HepG2 (cell line): Measurements from ENCODE around the gene DNLZ. TPM values are rescaled to one million over a fixed set of nuclear protein-coding genes. Genes with fewer than 3 reads are reported as not detected.

Experiments used
- AGO2 ChIP-seq: fragments of 200-400 bp; formaldehyde crosslinking; optimal IDR thresholded peaks from 2 replicates; pipeline ENCODE3; 2017; ENCODE audit warnings: mild to moderate bottlenecking, low read depth, low read length, moderate library complexity
- ARHGAP35 ChIP-seq: sonication (generic); formaldehyde crosslinking; IDR thresholded peaks from 2 replicates; pipeline ENCODE4 v1.9.0; 2022; ENCODE audit warnings: mild to moderate bottlenecking, inconsistent platforms, moderate library complexity, missing genetic modification reagents, borderline replicate concordance
- DNMT3B ChIP-seq: conservative IDR thresholded peaks from 2 replicates; pipeline ENCODE4 v1.6.1; 2016; ENCODE audit warnings: missing biosample characterization, control low read depth
- FIP1L1 ChIP-seq: fragments of 200-400 bp; formaldehyde crosslinking; IDR thresholded peaks from 2 replicates; pipeline ENCODE4 v1.6.1; 2018; ENCODE audit warnings: low read depth, mild to moderate bottlenecking, low read length, moderate library complexity, borderline replicate concordance; ENCODE audit not compliant: insufficient read depth
- GFI1 ChIP-seq: sonication (generic); formaldehyde crosslinking; IDR thresholded peaks from 2 replicates; pipeline ENCODE4 v1.5.0; 2020; ENCODE audit warnings: missing genetic modification reagents, mild to moderate bottlenecking, borderline replicate concordance
- GZF1 ChIP-seq: sonication (generic); formaldehyde crosslinking; IDR thresholded peaks from 2 replicates; pipeline ENCODE4 v1.5.1; 2020; ENCODE audit warnings: mild to moderate bottlenecking, missing genetic modification reagents
- HOXA9 ChIP-seq: sonication (generic); formaldehyde crosslinking; IDR thresholded peaks from 2 replicates; pipeline ENCODE4 v1.8.1; 2022; ENCODE audit warnings: missing genetic modification reagents, mild to moderate bottlenecking, moderate library complexity, borderline replicate concordance
- KDM1A ChIP-seq: IDR thresholded peaks from 2 replicates; pipeline ENCODE4 v1.6.1; 2016; ENCODE audit warnings: missing compliant biosample characterization
- KLF12 ChIP-seq: sonication (generic); formaldehyde crosslinking; IDR thresholded peaks from 2 replicates; pipeline ENCODE4 v1.4.0; 2020; ENCODE audit warnings: missing genetic modification reagents, borderline replicate concordance
- MLLT10 ChIP-seq: sonication (generic); formaldehyde crosslinking; IDR thresholded peaks from 2 replicates; pipeline ENCODE4 v1.4.0; 2020; ENCODE audit warnings: missing genetic modification reagents
- MTA1 ChIP-seq: sonication (generic); formaldehyde crosslinking; IDR thresholded peaks from 2 replicates; pipeline ENCODE4 v1.4.0; 2020; ENCODE audit warnings: missing genetic modification reagents, mild to moderate bottlenecking, borderline replicate concordance
- NFIB ChIP-seq: sonication (generic); formaldehyde crosslinking; IDR thresholded peaks from 2 replicates; pipeline ENCODE4 v1.9.0; 2021; ENCODE audit warnings: missing genetic modification reagents, mild to moderate bottlenecking, borderline replicate concordance
- NR1H2 ChIP-seq: sonication (generic); formaldehyde crosslinking; IDR thresholded peaks from 2 replicates; pipeline ENCODE4 v1.8.1; 2022; ENCODE audit warnings: low read depth, missing genetic modification reagents, borderline replicate concordance
- ZFP36L2 ChIP-seq: sonication (generic); formaldehyde crosslinking; IDR thresholded peaks from 2 replicates; pipeline ENCODE4 v1.4.0; 2020; ENCODE audit warnings: missing genetic modification reagents
- ZNF101 ChIP-seq: sonication (generic); formaldehyde crosslinking; IDR thresholded peaks from 2 replicates; pipeline ENCODE4 v1.4.0; 2020; ENCODE audit warnings: mild to moderate bottlenecking, low read depth, missing genetic modification reagents, borderline replicate concordance
- ZNF234 ChIP-seq: sonication (generic); formaldehyde crosslinking; conservative IDR thresholded peaks from 2 replicates; pipeline ENCODE4 v1.5.1; 2020; ENCODE audit warnings: mild to moderate bottlenecking, missing genetic modification reagents
- ZNF256 ChIP-seq: sonication (generic); formaldehyde crosslinking; conservative IDR thresholded peaks from 2 replicates; pipeline ENCODE4 v1.4.0; 2020; ENCODE audit warnings: missing genetic modification reagents
- ZNF354B ChIP-seq: sonication (generic); formaldehyde crosslinking; IDR thresholded peaks from 2 replicates; pipeline ENCODE4 v1.8.0; 2022; ENCODE audit warnings: mild to moderate bottlenecking, missing genetic modification reagents
- ZNF431 ChIP-seq: sonication (generic); formaldehyde crosslinking; IDR thresholded peaks from 2 replicates; pipeline ENCODE4 v1.9.0; 2022; ENCODE audit warnings: missing genetic modification reagents, low read depth, mild to moderate bottlenecking, borderline replicate concordance
- ZNF543 ChIP-seq: sonication (generic); formaldehyde crosslinking; IDR thresholded peaks from 2 replicates; pipeline ENCODE4 v1.4.0; 2020; ENCODE audit warnings: mild to moderate bottlenecking, missing genetic modification reagents
- ZNF564 ChIP-seq: sonication (generic); formaldehyde crosslinking; IDR thresholded peaks from 2 replicates; pipeline ENCODE4 v1.8.1; 2023; ENCODE audit warnings: mild to moderate bottlenecking, missing genetic modification reagents
- ZNF766 ChIP-seq: sonication (generic); formaldehyde crosslinking; IDR thresholded peaks from 2 replicates; pipeline ENCODE4 v1.5.0; 2020; ENCODE audit warnings: missing genetic modification reagents, borderline replicate concordance
- ZSCAN20 ChIP-seq: sonication (generic); formaldehyde crosslinking; IDR thresholded peaks from 2 replicates; pipeline ENCODE4 v1.4.0; 2020; ENCODE audit warnings: missing genetic modification reagents, mild to moderate bottlenecking, borderline replicate concordance
- ZSCAN31 ChIP-seq: sonication (generic); formaldehyde crosslinking; IDR thresholded peaks from 2 replicates; pipeline ENCODE4 v1.5.0; 2020; ENCODE audit warnings: low read depth, mild to moderate bottlenecking, missing genetic modification reagents
- polyA plus RNA-seq, 8 experiments: library from polyadenylated mRNA; depleted of rRNA in 3 of 8; stranded (reverse) in 7 of 8; unstranded in 1 of 8; fragments of >200 nt; fragmentation: Illumina TruSeq in 4 of 8; extraction: Trizol in 4 of 8; gene quantifications; 2 replicates each; pipeline versions ENCODE4 v1.2.1 to v1.2.3, GENCODE V29; 2011 to 2016; ENCODE audit warnings: low read depth in 4 of 8, missing spikeins in 1 of 8, mixed read lengths in 1 of 8; ENCODE audit not compliant: insufficient read depth in 1 of 8
- total RNA-seq, 5 experiments: library from RNA; depleted of rRNA; stranded (reverse); fragments of >200 nt; fragmentation: Illumina TruSeq; extraction: Trizol; gene quantifications; 2 replicates each; pipeline ENCODE4 v1.2.3, GENCODE V29; 2016; ENCODE audit warnings: low read depth in 1 of 5
- TF ChIP-seq, protein P1 (sequence below): sonication (generic); formaldehyde crosslinking; IDR thresholded peaks from 2 replicates; pipeline ENCODE4 v1.5.0; 2020; ENCODE audit warnings: mild to moderate bottlenecking, missing genetic modification reagents, moderate library complexity
- TF ChIP-seq, protein P2 (sequence below): sonication (generic); formaldehyde crosslinking; IDR thresholded peaks from 2 replicates; pipeline ENCODE4 v1.5.0; 2020; ENCODE audit warnings: missing genetic modification reagents
- TF ChIP-seq, protein P3 (sequence below): sonication (generic); formaldehyde crosslinking; IDR thresholded peaks from 2 replicates; pipeline ENCODE4 v1.5.1; 2020; ENCODE audit warnings: mild to moderate bottlenecking, moderate library complexity, missing genetic modification reagents

The DNLZ gene
- total and polyA plus RNA-seq, 2 of the 13 experiments (the other 11 are each of a cell fraction or from before 2014, with no cell fraction given), result 3.4 to 8.0 TPM

DNA sequence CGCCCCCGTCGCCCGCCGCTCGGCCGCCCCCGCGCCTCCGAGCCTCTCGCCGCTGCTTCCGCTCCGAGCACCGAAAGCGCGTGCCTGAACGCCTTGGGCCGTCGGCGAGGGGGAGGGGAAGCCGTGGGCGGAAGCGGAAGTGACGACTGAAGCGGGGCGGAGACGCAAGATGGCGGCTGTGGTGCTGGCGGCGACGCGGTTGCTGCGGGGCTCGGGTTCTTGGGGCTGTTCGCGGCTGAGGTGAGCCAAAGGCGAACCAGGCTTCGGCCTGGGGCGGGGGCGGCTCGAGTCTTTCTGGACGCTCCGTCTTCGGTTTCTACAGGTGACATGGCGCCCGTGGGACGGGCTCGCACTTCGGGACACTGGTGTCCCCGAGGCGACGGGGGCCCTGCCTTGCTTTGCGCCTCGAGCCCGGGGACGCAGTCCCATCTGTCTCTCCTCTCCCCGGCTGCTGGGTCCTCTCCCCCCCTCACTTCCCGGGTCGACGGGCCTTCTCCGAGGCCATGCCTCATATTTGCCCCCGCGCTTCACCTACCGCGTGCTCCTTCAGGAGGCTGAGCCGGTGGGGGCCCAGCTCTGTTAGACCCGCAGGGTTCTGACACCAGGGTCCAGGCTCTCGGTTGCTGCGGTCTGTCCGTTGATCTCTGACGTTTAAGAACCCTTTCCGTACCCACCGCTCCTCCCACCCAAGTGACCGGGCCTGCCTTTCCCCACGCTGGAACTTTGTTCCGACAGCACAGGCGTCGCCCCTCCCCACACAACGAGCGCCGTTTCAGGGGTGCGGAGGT is 47.1 kb upstream of the DNLZ start, which contains the start of the genes ENTR1 and PMPCA (continued):
- TF ChIP-seq, protein P1, sequence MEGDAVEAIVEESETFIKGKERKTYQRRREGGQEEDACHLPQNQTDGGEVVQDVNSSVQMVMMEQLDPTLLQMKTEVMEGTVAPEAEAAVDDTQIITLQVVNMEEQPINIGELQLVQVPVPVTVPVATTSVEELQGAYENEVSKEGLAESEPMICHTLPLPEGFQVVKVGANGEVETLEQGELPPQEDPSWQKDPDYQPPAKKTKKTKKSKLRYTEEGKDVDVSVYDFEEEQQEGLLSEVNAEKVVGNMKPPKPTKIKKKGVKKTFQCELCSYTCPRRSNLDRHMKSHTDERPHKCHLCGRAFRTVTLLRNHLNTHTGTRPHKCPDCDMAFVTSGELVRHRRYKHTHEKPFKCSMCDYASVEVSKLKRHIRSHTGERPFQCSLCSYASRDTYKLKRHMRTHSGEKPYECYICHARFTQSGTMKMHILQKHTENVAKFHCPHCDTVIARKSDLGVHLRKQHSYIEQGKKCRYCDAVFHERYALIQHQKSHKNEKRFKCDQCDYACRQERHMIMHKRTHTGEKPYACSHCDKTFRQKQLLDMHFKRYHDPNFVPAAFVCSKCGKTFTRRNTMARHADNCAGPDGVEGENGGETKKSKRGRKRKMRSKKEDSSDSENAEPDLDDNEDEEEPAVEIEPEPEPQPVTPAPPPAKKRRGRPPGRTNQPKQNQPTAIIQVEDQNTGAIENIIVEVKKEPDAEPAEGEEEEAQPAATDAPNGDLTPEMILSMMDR (CRISPR knock-in tag), result no peak
- TF ChIP-seq ARHGAP35 (CRISPR knock-in tag) (no peak), ZNF256 (CRISPR knock-in tag) (no peak), AGO2 (peak; percentile 56), FIP1L1 (no peak), ZFP36L2 (CRISPR knock-in tag) (no peak), KDM1A (CRISPR knock-in tag) (no peak), MTA1 (CRISPR knock-in tag) (no peak), GFI1 (CRISPR knock-in tag) (no peak), MLLT10 (CRISPR knock-in tag) (no peak), NFIB (no peak), ZSCAN20 (CRISPR knock-in tag) (peak; percentile 67; the same call in 1 of the 2 replicates), HOXA9 (CRISPR knock-in tag) (peak; percentile 74; the same call in 1 of the 2 replicates), NR1H2 (no peak), KLF12 (CRISPR knock-in tag) (peak; percentile 22; the same call in 1 of the 2 replicates), ZNF543 (CRISPR knock-in tag) (no peak), GZF1 (CRISPR knock-in tag) (no peak), ZNF564 (no peak), ZNF234 (CRISPR knock-in tag) (no peak), ZNF101 (CRISPR knock-in tag) (no peak), DNMT3B (CRISPR knock-in tag) (no peak; the same call in 1 of the 2 replicates), ZNF766 (CRISPR knock-in tag) (no peak), ZSCAN31 (CRISPR knock-in tag) (peak; percentile 31; the same call in 1 of the 2 replicates), ZNF431 (CRISPR knock-in tag) (no peak), ZNF354B (peak; percentile 15; the same call in 1 of the 2 replicates)
- TF ChIP-seq, protein P2, sequence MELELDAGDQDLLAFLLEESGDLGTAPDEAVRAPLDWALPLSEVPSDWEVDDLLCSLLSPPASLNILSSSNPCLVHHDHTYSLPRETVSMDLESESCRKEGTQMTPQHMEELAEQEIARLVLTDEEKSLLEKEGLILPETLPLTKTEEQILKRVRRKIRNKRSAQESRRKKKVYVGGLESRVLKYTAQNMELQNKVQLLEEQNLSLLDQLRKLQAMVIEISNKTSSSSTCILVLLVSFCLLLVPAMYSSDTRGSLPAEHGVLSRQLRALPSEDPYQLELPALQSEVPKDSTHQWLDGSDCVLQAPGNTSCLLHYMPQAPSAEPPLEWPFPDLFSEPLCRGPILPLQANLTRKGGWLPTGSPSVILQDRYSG (CRISPR knock-in tag), result no peak
- TF ChIP-seq, protein P3, sequence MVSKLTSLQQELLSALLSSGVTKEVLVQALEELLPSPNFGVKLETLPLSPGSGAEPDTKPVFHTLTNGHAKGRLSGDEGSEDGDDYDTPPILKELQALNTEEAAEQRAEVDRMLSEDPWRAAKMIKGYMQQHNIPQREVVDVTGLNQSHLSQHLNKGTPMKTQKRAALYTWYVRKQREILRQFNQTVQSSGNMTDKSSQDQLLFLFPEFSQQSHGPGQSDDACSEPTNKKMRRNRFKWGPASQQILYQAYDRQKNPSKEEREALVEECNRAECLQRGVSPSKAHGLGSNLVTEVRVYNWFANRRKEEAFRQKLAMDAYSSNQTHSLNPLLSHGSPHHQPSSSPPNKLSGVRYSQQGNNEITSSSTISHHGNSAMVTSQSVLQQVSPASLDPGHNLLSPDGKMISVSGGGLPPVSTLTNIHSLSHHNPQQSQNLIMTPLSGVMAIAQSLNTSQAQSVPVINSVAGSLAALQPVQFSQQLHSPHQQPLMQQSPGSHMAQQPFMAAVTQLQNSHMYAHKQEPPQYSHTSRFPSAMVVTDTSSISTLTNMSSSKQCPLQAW, result no peak
